Effector memory CD8-positive, alpha-beta T cell (primary cell): ENCODE results near the gene PHF13.

ENCODE experiments used
- ATAC-seq: fragments of 150-1000 bp; cut with Tn5 transposase; replicated peaks from 2 replicates; pipeline ENCODE4 v1.10.0; 2021; ENCODE audit warnings: mild to moderate bottlenecking, moderate library complexity
- DNase-seq, 3 experiments: peaks; one replicate each; pipeline ENCODE4 v3.0.0; 2021
- H3K27ac Mint-ChIP-seq, 2 donors: one replicate each; pipeline ENCODE4 v1.8.0; 2022; ENCODE audit warnings: mild to moderate bottlenecking in 2 of 2, mixed read lengths in 2 of 2, moderate library complexity in 2 of 2
- H3K27me3 Mint-ChIP-seq, 2 donors: one replicate each; pipeline ENCODE4 v1.8.0; 2022; ENCODE audit warnings: mixed read lengths in 2 of 2
- H3K36me3 Mint-ChIP-seq: one replicate; pipeline ENCODE4 v1.8.0; 2022; ENCODE audit warnings: mild to moderate bottlenecking, moderate library complexity, mixed read lengths; ENCODE audit not compliant: insufficient read depth
- H3K4me1 Mint-ChIP-seq, 2 donors: one replicate each; pipeline ENCODE4 v1.8.0; 2022; ENCODE audit warnings: low read depth in 2 of 2, mixed read lengths in 2 of 2
- H3K4me3 Mint-ChIP-seq, 2 donors: one replicate each; pipeline ENCODE4 v1.8.0; 2022; ENCODE audit warnings: mild to moderate bottlenecking in 2 of 2, mixed read lengths in 2 of 2, moderate library complexity in 2 of 2
- H3K9me3 Mint-ChIP-seq, 2 donors: one replicate each; pipeline ENCODE4 v1.8.0; 2022; ENCODE audit warnings: mixed read lengths in 2 of 2

The PHF13 gene

GRCh38 chr1:6601049-6601922, 12.2 kb upstream of the PHF13 start:
- Mint-ChIP-seq H3K27ac (peak overlapping the region; percentile 92 to 98), H3K4me3 (peak overlapping the region; percentile 94 to 96), H3K36me3 (peaks cover 49% of the 10 kb centered on the region), H3K9me3 (no peaks in the 10 kb centered on the region), H3K4me1 (peaks cover 26 to 39% of the 10 kb centered on the region in 2 donors), H3K27me3 (no peaks in the 10 kb centered on the region)
- DNase-seq (peak; percentile 54 to 59 (median 59)), ATAC-seq (peak; percentile 50)

GRCh38 chr1:6601923-6602668, 11.4 kb upstream of the PHF13 start:
- ATAC-seq (peak; percentile 30), DNase-seq (peak in 2 of 3 experiments; percentile 16 to 21)
- Mint-ChIP-seq H3K4me1 (peaks cover 25 to 38% of the 10 kb centered on the region in 2 donors), H3K36me3 (peaks cover 43% of the 10 kb centered on the region), H3K27me3 (no peaks in the 10 kb centered on the region), H3K4me3 (peak overlapping the region; percentile 94 to 96), H3K27ac (peak overlapping the region; percentile 92 to 98), H3K9me3 (no peaks in the 10 kb centered on the region)

GRCh38 chr1:6602669-6603237, 10.8 kb upstream of the PHF13 start, which contains the start of gene KLHL21:
KLHL21 (minus strand) TSS chr1:6602869; CDS start chr1:6602817, 52 bp downstream.
- Mint-ChIP-seq H3K4me1 (peaks cover 25 to 34% of the 10 kb centered on the region in 2 donors), H3K4me3 (peak within 1 kb of the TSS; percentile 94 to 96), H3K27ac (peak within 1 kb of the TSS; percentile 92 to 98), H3K9me3 (no peaks in the 10 kb centered on the region), H3K27me3 (no peaks in the 10 kb centered on the region), H3K36me3 (peaks cover 38% of the 10 kb centered on the region)
- peak; percentile 76 to 81 (median 79) for DNase-seq
- peak; percentile 64 for ATAC-seq

- peak; percentile 49 to 55 (median 52) for DNase-seq
- Mint-ChIP-seq H3K27me3 (no peaks in the 10 kb centered on the region), H3K9me3 (no peaks in the 10 kb centered on the region), H3K4me3 (peak overlapping the region; percentile 84 to 86), H3K27ac (peak overlapping the region; percentile 91 to 98), H3K36me3 (peaks cover 32% of the 10 kb centered on the region), H3K4me1 (peaks cover 25 to 31% of the 10 kb centered on the region in 2 donors)
- ATAC-seq, result peak; percentile 49
Observed at GRCh38 chr1:6603238-6603914, 10.2 kb upstream of the PHF13 start.

GRCh38 chr1:6603915-6604558, 9.5 kb upstream of the PHF13 start:
- Mint-ChIP-seq H3K9me3 (no peaks in the 10 kb centered on the region), H3K27me3 (no peaks in the 10 kb centered on the region), H3K4me3 (peak overlapping the region; percentile 84 to 86), H3K4me1 (peaks cover 25 to 31% of the 10 kb centered on the region in 2 donors), H3K36me3 (peaks cover 27% of the 10 kb centered on the region), H3K27ac (peak overlapping the region; percentile 91 to 98)
- DNase-seq (no peak), ATAC-seq (no peak)

- ATAC-seq (peak; percentile 34), DNase-seq (no peak)
- no peaks in the 10 kb centered on the region for H3K27me3 Mint-ChIP-seq
Observed at GRCh38 chr1:6612641-6613360, 730 bp upstream of the PHF13 start.

GRCh38 chr1:6614019-6614928, 743 bp downstream of the PHF13 start:
- ATAC-seq, result no peak
- Mint-ChIP-seq H3K27me3 (no peaks in the 10 kb centered on the region), H3K36me3 (peaks cover 19% of the 10 kb centered on the region), H3K27ac (peak overlapping the region in 1 of 2 donors; percentile 81), H3K4me3 (peak overlapping the region; percentile 90 to 93), H3K9me3 (no peaks in the 10 kb centered on the region), H3K4me1 (peaks cover 13 to 15% of the 10 kb centered on the region in 2 donors)
- DNase-seq, result peak in 2 of 3 experiments; percentile 22 to 24

More at GRCh38 chr1:6612641-6613360, 730 bp upstream of the PHF13 start:
- Mint-ChIP-seq H3K4me1 (peaks cover 13 to 15% of the 10 kb centered on the region in 2 donors), H3K9me3 (no peaks in the 10 kb centered on the region), H3K36me3 (peaks cover 13% of the 10 kb centered on the region), H3K27ac (peak overlapping the region; percentile 81), H3K4me3 (peak overlapping the region; percentile 90 to 93)

GRCh38 chr1:6614929-6615785, 1.6 kb downstream of the PHF13 start:
- Mint-ChIP-seq H3K36me3 (peaks cover 19% of the 10 kb centered on the region), H3K4me1 (peaks cover 13 to 16% of the 10 kb centered on the region in 2 donors), H3K27me3 (no peaks in the 10 kb centered on the region), H3K27ac (peak overlapping the region in 1 of 2 donors; percentile 71), H3K4me3 (peak overlapping the region; percentile 62 to 68), H3K9me3 (no peaks in the 10 kb centered on the region)
- ATAC-seq, result no peak
- DNase-seq, result no peak

- Mint-ChIP-seq H3K27me3 (no peaks in the 10 kb centered on the region), H3K4me3 (no peak overlapping the region), H3K36me3 (peaks cover 27% of the 10 kb centered on the region), H3K9me3 (no peaks in the 10 kb centered on the region), H3K27ac (no peak overlapping the region), H3K4me1 (peaks cover 5 to 8% of the 10 kb centered on the region in 2 donors)
- ATAC-seq (no peak), DNase-seq (no peak)
Observed at GRCh38 chr1:6619045-6619444, 5.5 kb downstream of the PHF13 start.

GRCh38 chr1:6621429-6622391, 8.2 kb downstream of the PHF13 start:
- no peaks in the 10 kb centered on the region for H3K9me3 Mint-ChIP-seq
- no peak for ATAC-seq
- H3K27me3 Mint-ChIP-seq, result no peaks in the 10 kb centered on the region
- H3K36me3 Mint-ChIP-seq, result peaks cover 28% of the 10 kb centered on the region
- DNase-seq, result no peak
- H3K27ac Mint-ChIP-seq, result no peak overlapping the region
- peaks cover 13 to 20% of the 10 kb centered on the region in 2 donors for H3K4me1 Mint-ChIP-seq
- no peak overlapping the region for H3K4me3 Mint-ChIP-seq
